A673 (cell line): ENCODE measurements around the gene OGDH. TPM values are rescaled to one million over a fixed set of nuclear protein-coding genes. Genes with fewer than 3 reads are reported as not detected.
A peak's percentile ranks its signal among the peaks of the same experiment; 100 is the strongest.

ENCODE experiments used
- BruUV-seq: library from RNA; stranded (reverse); fragments of 400-500 nt; replicated peaks from 2 replicates; lab custom pipeline; 2021; lab: Mats Ljungman, UMichigan
- CTCF ChIA-PET: fragments of 300-600 bp; sonication (Branson Sonifier 250); formaldehyde crosslinking; loops from one replicate; lab custom pipeline; 2022; ENCODE audit warnings: antibody characterized with exemption; lab: Charles Lee
- POLR2A ChIA-PET: fragments of 300-600 bp; sonication (Branson Sonifier 250); formaldehyde crosslinking; loops from one replicate; lab custom pipeline; 2022; ENCODE audit warnings: antibody characterized with exemption; ENCODE audit not compliant: low non-redundant PET; lab: Charles Lee
- DNase-seq: peaks from one replicate; pipeline ENCODE4 v3.0.0-alpha.2; 2015; ENCODE audit warnings: low spot score
- H3K27ac ChIP-seq: fragments of 200-600 bp; sonication (generic); 2 replicates; pipeline ENCODE4 v1.5.1; 2016; ENCODE audit warnings: mixed run types, low read depth, mild to moderate bottlenecking, mixed read lengths, antibody characterized with exemption, low read length; ENCODE audit not compliant: poor library complexity, severe bottlenecking
- H3K27me3 ChIP-seq: fragments of 200-600 bp; sonication (generic); replicated peaks from 2 replicates; pipeline ENCODE4 v1.6.1; 2017; ENCODE audit warnings: mixed run types, low read depth, mild to moderate bottlenecking, mixed read lengths, antibody characterized with exemption, low read length; ENCODE audit not compliant: insufficient read depth, poor library complexity
- H3K36me3 ChIP-seq: fragments of 200-600 bp; sonication (generic); 2 replicates; pipeline ENCODE4 v1.6.1; 2016; ENCODE audit warnings: mixed run types, mild to moderate bottlenecking, mixed read lengths, antibody characterized with exemption, low read length; ENCODE audit not compliant: insufficient read depth, poor library complexity, severe bottlenecking
- H3K4me1 ChIP-seq: fragments of 200-600 bp; sonication (generic); 2 replicates; pipeline ENCODE4 v1.6.1; 2017; ENCODE audit warnings: mixed run types, mild to moderate bottlenecking, mixed read lengths, antibody characterized with exemption, low read length; ENCODE audit not compliant: insufficient read depth, poor library complexity, severe bottlenecking
- H3K4me3 ChIP-seq: fragments of 200-600 bp; sonication (generic); 2 replicates; pipeline ENCODE4 v1.5.1; 2016; ENCODE audit warnings: low read depth, mixed run types, mild to moderate bottlenecking, mixed read lengths, low read length; ENCODE audit not compliant: poor library complexity, severe bottlenecking
- H3K9me3 ChIP-seq: fragments of 200-600 bp; sonication (generic); 2 replicates; pipeline ENCODE4 v1.6.1; 2016; ENCODE audit warnings: mixed run types, low read depth, mild to moderate bottlenecking, mixed read lengths, antibody characterized with exemption, low read length; ENCODE audit not compliant: poor library complexity, severe bottlenecking
- CTCF ChIP-seq: fragments of 300-800, 200-600 bp; sonication (generic); conservative IDR thresholded peaks from 2 replicates; pipeline ENCODE4 v1.5.1; 2017; ENCODE audit warnings: low read depth, mild to moderate bottlenecking, antibody characterized with exemption, low read length, moderate library complexity, mixed read lengths
- EZH2 ChIP-seq: fragments of 200-600 bp; sonication (generic); IDR thresholded peaks from 2 replicates; pipeline ENCODE4 v1.6.1; 2017; ENCODE audit warnings: borderline replicate concordance, low read depth, mild to moderate bottlenecking, mixed read lengths, antibody characterized with exemption, low read length; ENCODE audit not compliant: poor library complexity, severe bottlenecking
- intact Hi-C: fragments of 100-400 bp; cut with micrococcal nuclease; formaldehyde crosslinking; loops from one replicate; pipeline ENCODE4 v1.10.0; 2022; ENCODE audit not compliant: unreplicated experiment
- total RNA-seq: library from RNA; stranded (reverse); gene quantifications from 2 replicates; pipeline ENCODE4 v1.2.3, GENCODE V29; 2021

OGDH gene
- total RNA-seq, 1 experiment from 2014 or later, result 111 TPM

GRCh38 chr7:44604941-44605340 lies 1.5 kb upstream of the OGDH start:
- Histone ChIP-seq H3K27ac (no peak overlapping the region), H3K9me3 (no peaks in the 10 kb centered on the region), H3K4me1 (peaks cover 6% of the 10 kb centered on the region), H3K36me3 (no peaks in the 10 kb centered on the region), H3K4me3 (no peak overlapping the region), H3K27me3 (no peaks in the 10 kb centered on the region)
- BruUV-seq, result no TSS peak
- intact Hi-C loops, result loop anchor here (5.0 kb wide), 1 partner anchor 192 kb away; the partner anchor contains the start of gene PPIA
- TF ChIP-seq EZH2, result no peak
- no peak for TF ChIP-seq CTCF
- ChIA-PET POLR2A (no interaction called here), CTCF (no interaction called here)
- DNase-seq, result no peak

GRCh38 chr7:44607141-44608068 lies 978 bp downstream of the OGDH start:
- Histone ChIP-seq H3K36me3 (no peaks in the 10 kb centered on the region), H3K4me3 (peak overlapping the region; percentile 59), H3K9me3 (no peaks in the 10 kb centered on the region), H3K4me1 (peaks cover 6% of the 10 kb centered on the region), H3K27me3 (no peaks in the 10 kb centered on the region), H3K27ac (peak overlapping the region; percentile 86)
- ChIA-PET CTCF (interaction anchor here (0.6 kb wide), 1 partner anchor 392 kb away, joined by 6 read pairs; no protein-coding TSS in a partner anchor), POLR2A (interaction anchor here (0.5 to 0.7 kb wide), 2 partner anchors 11 to 390 kb away, joined by 3 read pairs; no protein-coding TSS in a partner anchor)
- DNase-seq, result no peak
- intact Hi-C loops, result loop anchor here (2.0 to 5.0 kb wide), 2 partner anchors 25 to 190 kb away; partner anchors contain the start of genes PPIA and TMED4
- TF ChIP-seq EZH2, result no peak
- no peak for TF ChIP-seq CTCF
- BruUV-seq, result TSS peak; percentile 68

DNA sequence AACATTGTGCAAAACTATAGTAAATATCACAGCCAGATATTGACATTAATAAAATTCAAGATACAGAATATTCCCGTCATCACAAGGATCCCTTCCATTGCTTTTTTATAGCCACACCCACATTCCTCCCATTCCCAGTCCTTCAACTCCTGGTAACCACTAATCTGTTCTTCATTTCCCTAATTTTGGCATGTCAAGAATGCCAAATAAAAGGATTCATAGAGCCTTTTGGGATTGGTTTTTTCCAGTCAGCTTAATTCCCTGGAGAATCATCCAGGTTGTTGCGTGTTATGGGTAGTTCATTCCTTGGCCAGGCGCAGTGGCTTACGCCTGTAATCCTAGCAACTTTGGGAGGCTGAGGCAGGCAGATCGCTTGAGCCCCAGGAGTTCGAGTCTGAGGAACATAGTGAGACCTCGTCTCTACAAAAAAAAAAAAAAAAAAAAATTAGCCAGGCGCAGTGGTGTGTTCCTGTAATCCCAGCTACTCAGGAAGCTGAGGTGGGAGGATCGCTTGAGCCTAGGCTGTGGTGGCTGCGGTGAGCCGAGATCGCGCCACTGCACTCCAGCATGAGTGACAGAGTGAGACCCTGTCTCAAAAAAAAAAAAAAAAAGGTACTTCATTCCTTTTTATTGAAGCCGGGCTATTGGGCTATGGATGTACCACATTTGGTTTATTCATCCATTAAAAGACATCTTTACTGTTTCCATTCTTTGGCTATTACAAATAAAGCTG lies 2.7 kb downstream of the OGDH start:
- ChIA-PET POLR2A (no interaction called here), CTCF (interaction anchor here (0.6 kb wide), 1 partner anchor 21 kb away, joined by 3 read pairs; no protein-coding TSS in a partner anchor)
- intact Hi-C loops, result loop anchor here (5.0 kb wide), 1 partner anchor 188 kb away; the partner anchor contains the start of gene PPIA
- Histone ChIP-seq H3K27me3 (no peaks in the 10 kb centered on the region), H3K4me3 (no peak overlapping the region), H3K9me3 (no peaks in the 10 kb centered on the region), H3K36me3 (no peaks in the 10 kb centered on the region), H3K27ac (no peak overlapping the region), H3K4me1 (peaks cover 6% of the 10 kb centered on the region)
- no TSS peak for BruUV-seq
- no peak for TF ChIP-seq EZH2
- TF ChIP-seq CTCF, result no peak
- DNase-seq, result no peak
